Pancreas (tissue), 10 donors: ENCODE measurements around the gene VAMP7. TPM values are rescaled to one million over a fixed set of nuclear protein-coding genes. Genes with fewer than 3 reads are reported as not detected.
"Not testable (repeated sequence)": the region's sequence is repeated elsewhere in the genome, so short reads cannot be mapped to it uniquely, and the experiment has no call there.

Source experiments
- ATAC-seq, 4 donors: fragments of 200-7000 bp; cut with Tn5 transposase; one replicate each; pipeline versions ENCODE4 v1.8.0 to v1.9.1; 2020; ENCODE audit warnings: mild to moderate bottlenecking in 4 of 4, moderate library complexity in 4 of 4
- DNase-seq, 6 donors: peaks; one replicate each; pipeline ENCODE4 v3.0.0-alpha.2; 2020
- FAIRE-seq: peaks from 2 replicates; lab custom pipeline; 2012; peaks lifted over from hg19 to GRCh38; lab: Jason Lieb, UNC
- H3K27ac ChIP-seq, 4 donors: fragments of 200-600 bp; sonication (generic); 1 replicate in 3 of 4; 2 replicates in 1 of 4; pipeline versions ENCODE4 v1.5.0 to v1.8.0; 2020
- H3K27me3 ChIP-seq, 4 donors: fragments of 200-600 bp; one replicate each; pipeline ENCODE4 v1.8.0; 2021
- H3K36me3 ChIP-seq, 3 donors: fragments of 200-600 bp; sonication (generic) in 1 of 3; one replicate each; pipeline versions ENCODE4 v1.5.0 to v1.8.0; 2020 to 2021
- H3K4me1 ChIP-seq, 3 donors: fragments of 200-600 bp; one replicate each; pipeline ENCODE4 v1.8.0; 2021
- H3K4me3 ChIP-seq, 4 donors: fragments of 200-600 bp; sonication (generic) in 2 of 4; one replicate each; pipeline versions ENCODE4 v1.5.0 to v1.8.0; 2020 to 2021
- H3K9me3 ChIP-seq, 4 donors: fragments of 200-600 bp; one replicate each; pipeline ENCODE4 v1.8.0; 2021
- WGBS, 2 donors: extraction: QIAGEN DNeasy Blood & Tissue Kit; methylation state at CpG; one replicate each; pipeline ENCODE4 v1.1.7; 2013; 5-methylcytosine and 5-hydroxymethylcytosine counted together
- intact Hi-C, 3 donors: fragments of 100-400 bp; cut with DNase I; formaldehyde crosslinking; loops; one replicate each; pipeline versions ENCODE4 v1.11.1 to v1.14.2; 2022
- polyA plus RNA-seq, 2 donors: library from polyadenylated mRNA; stranded (reverse); fragments of 200-250 nt; gene quantifications; one replicate each; pipeline ENCODE4 v1.2.3, GENCODE V29; 2013
- total RNA-seq, 6 donors: library from RNA; stranded (reverse); fragmentation: NEBNext Ultra II Directional in 4 of 6; extraction: Animal tissue kit (Norgen Biotek cat#: 25700) in 4 of 6; gene quantifications; one replicate each; pipeline versions ENCODE4 v1.2.1 to v1.2.4, GENCODE V29; 2021 to 2023
- TF ChIP-seq, protein P1 (sequence below), 4 donors: fragments of 200-600 bp; sonication (generic) in 3 of 4; IDR thresholded peaks; one replicate each; pipeline versions ENCODE4 v1.5.0 to v1.8.0; 2021; ENCODE audit warnings: antibody characterized with exemption in 4 of 4
- donor health status: healthy with polysubstance abuse.
- donor health status: DM: no; HTN: no; CAD: no; lungs with moderate emphysema.
- donor health status: DM: no; HTN: no; CAD: no.
- donor health status: control.
- donor health status: control.
- donor health status: Bipolar disorder and iron deficiency.
- donor health status: DM: yes; HTN: yes; CAD: no.
- donor health status: DM: no; HTN: no; CAD: no.
- donor health status: DM: no; HTN: no; CAD: no.
- donor health status: DM: yes; HTN: yes; CAD: no.

VAMP7 gene
- total and polyA plus RNA-seq, 8 donors: 7.0 to 16.4 (median 11.4) TPM

DNA sequence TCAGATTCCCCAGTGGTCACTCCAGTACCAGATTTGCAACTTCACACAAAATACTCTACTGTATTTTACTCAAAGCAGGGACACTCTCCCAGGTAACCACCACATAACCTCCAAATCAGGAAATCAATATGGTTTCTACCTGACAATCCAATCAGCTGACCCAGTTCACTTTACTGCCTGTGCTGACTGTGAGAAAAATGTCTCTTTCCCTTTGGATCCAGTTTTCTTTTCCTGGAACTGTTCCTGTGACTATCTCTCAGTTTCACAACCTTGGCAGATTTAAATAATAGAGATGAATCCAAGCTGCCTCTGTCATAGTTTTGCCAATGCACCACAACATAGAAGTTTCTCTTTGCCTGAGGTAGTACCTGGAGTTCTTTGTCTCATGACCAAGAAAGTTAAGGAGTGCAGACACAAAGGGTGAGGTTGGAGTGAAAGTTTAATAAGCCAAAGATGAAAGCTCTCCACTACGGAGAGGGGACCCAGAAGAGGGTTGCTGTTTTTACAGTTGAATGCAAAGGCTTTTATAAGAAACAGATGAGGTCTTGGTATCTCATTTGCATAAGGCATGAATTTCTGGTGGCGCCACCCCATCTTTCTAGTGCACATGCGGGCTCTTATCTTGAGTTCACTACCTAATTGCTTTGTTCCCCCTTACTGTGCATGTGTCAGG is 86.6 kb downstream of the VAMP7 start:
- H3K4me3 ChIP-seq: no peak overlapping the region
- no peak overlapping the region for H3K27ac ChIP-seq
- intact Hi-C loops: no loop called here
- H3K9me3 ChIP-seq: no peaks in the 10 kb centered on the region
- ATAC-seq: no peak
- no peak for FAIRE-seq
- TF ChIP-seq, protein P1, sequence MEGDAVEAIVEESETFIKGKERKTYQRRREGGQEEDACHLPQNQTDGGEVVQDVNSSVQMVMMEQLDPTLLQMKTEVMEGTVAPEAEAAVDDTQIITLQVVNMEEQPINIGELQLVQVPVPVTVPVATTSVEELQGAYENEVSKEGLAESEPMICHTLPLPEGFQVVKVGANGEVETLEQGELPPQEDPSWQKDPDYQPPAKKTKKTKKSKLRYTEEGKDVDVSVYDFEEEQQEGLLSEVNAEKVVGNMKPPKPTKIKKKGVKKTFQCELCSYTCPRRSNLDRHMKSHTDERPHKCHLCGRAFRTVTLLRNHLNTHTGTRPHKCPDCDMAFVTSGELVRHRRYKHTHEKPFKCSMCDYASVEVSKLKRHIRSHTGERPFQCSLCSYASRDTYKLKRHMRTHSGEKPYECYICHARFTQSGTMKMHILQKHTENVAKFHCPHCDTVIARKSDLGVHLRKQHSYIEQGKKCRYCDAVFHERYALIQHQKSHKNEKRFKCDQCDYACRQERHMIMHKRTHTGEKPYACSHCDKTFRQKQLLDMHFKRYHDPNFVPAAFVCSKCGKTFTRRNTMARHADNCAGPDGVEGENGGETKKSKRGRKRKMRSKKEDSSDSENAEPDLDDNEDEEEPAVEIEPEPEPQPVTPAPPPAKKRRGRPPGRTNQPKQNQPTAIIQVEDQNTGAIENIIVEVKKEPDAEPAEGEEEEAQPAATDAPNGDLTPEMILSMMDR (IDR thresholded peaks at IDR 0.05): no peak
- H3K4me1 ChIP-seq: no peaks in the 10 kb centered on the region
- H3K27me3 ChIP-seq: no peaks in the 10 kb centered on the region
- 56 to 67% methylated on average over 3 of the region's 3 CpGs for WGBS, 2 donors
- no peaks in the 10 kb centered on the region for H3K36me3 ChIP-seq
- DNase-seq: no peak

DNA sequence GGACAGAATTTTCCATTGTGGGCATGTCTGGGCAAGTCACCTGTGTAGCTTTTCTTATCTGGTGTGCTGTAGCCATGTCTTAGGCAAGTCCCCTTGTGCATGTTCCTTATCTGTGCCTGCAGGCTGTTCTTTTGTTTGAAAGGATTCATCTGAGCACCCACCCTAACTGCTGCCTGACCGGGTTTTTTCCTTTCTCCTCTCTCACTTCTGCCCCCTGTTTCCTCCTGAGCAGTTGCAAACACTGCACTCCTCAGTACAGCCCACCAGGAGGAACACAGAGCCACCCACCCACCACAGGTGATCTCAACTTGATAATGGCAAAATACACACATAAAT is 87.1 kb downstream of the VAMP7 start:
- H3K27ac ChIP-seq: no peak overlapping the region
- ATAC-seq (no peak), FAIRE-seq (no peak), DNase-seq (no peak)
- 38 to 39% methylated on average over 1 of the region's 1 CpG for WGBS, 2 donors
- no peak overlapping the region for H3K4me3 ChIP-seq
- intact Hi-C loops: no loop called here
- no peaks in the 10 kb centered on the region for H3K27me3 ChIP-seq
- no peaks in the 10 kb centered on the region for H3K4me1 ChIP-seq
- TF ChIP-seq, protein P1 (IDR thresholded peaks at IDR 0.05): no peak
- H3K9me3 ChIP-seq: no peaks in the 10 kb centered on the region
- H3K36me3 ChIP-seq: no peaks in the 10 kb centered on the region

DNA sequence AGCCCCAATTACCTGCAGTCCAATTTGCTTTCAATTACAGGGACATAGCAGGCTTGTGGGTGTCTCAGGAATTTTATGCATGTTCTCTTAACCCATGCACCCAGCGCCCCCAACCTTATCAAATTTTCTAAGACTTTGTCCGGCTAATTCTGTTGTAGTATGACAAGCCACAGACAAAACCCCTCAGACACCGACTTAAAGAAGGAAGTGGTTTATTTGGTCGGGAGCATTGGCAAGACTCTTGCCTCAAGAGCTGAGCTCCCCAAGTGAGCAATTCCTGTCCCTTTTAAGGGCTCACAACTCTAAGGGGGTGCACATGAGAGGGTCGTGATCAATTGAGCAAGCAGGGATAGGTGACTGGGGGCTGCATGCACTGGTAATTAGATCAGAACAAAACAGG is 87.6 kb downstream of the VAMP7 start:
- ATAC-seq (no peak), DNase-seq (no peak), FAIRE-seq (no peak)
- Histone ChIP-seq H3K4me1 (no peaks in the 10 kb centered on the region), H3K36me3 (no peaks in the 10 kb centered on the region), H3K4me3 (no peak overlapping the region), H3K27me3 (no peaks in the 10 kb centered on the region), H3K27ac (no peak overlapping the region), H3K9me3 (no peaks in the 10 kb centered on the region)
- 31 to 37% methylated on average over 5 of the region's 5 CpGs for WGBS, 2 donors
- TF ChIP-seq, protein P1 (IDR thresholded peaks at IDR 0.05): no peak
- intact Hi-C loops: no loop called here

DNA sequence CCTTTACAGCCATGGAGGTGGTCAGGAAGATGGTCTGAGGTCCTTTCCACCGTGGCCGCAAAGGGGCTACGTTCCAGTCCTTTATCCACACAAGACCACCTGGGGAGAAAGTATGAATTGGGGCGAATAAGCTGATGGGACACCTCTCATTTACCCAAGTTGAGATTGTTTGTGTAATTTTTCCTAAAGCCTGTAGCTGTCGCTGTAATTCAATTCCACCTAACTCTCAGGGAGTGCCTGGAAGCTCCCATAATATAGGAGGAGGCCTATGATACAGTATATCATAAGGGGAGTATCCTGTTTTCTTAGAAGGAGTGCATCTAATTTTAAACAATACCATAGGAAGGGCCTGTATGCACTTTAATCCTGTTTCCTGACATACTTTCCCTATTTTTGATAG is 90.5 kb downstream of the VAMP7 start:
- DNase-seq, FAIRE-seq, H3K36me3 ChIP-seq, ATAC-seq, H3K27me3 ChIP-seq, intact Hi-C loops, H3K27ac ChIP-seq, H3K4me1 ChIP-seq, H3K9me3 ChIP-seq, H3K4me3 ChIP-seq: not testable (repeated sequence)
- 51 to 58% methylated on average over 5 of the region's 5 CpGs for WGBS, 2 donors

DNA sequence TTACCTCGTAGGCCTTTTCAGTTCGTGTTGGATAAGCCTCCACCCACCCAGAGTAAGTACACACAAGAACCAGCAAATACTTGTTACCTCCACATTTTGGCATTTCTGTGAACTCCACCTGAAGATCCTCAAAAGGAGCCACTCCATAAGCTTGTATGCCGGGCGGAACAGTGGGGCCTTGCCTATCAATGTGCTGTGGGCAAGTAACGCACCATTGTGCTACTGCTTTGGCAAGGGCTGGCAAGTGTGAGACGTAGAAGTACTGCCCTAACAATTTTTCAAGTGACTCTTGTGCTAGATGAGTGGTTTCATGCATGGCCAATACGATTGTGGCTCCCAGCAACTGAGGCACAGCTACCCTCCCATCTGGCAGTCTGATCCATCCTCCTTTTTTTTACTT is 91.1 kb downstream of the VAMP7 start:
- H3K4me3 ChIP-seq, FAIRE-seq, DNase-seq, H3K4me1 ChIP-seq, intact Hi-C loops, H3K27me3 ChIP-seq, H3K36me3 ChIP-seq, ATAC-seq, H3K27ac ChIP-seq, H3K9me3 ChIP-seq: not testable (repeated sequence)
- WGBS, 2 donors: 69 to 72% methylated on average over 7 of the region's 7 CpGs

DNA sequence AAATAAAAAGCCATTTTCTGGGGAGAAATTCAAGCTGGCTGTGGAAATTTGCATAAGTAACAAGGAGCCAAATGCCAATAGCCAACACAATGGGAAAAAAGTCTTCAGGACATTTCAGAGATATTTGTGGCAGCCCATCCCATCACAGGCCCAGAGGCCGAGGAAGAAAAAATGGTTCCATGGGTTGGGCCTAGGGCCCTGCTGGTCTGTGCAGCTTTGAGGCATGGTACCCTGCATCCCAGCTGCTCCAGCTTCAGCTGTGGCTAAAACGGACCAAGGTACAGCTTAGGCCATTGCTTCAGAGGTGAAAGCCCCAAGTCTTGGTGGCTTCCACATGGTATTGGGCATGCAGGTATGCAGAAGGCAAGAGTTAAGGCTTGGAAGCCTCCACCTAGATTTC is 102.2 kb downstream of the VAMP7 start:
- H3K27ac ChIP-seq: no peak overlapping the region
- 54 to 71% methylated on average over 2 of the region's 2 CpGs for WGBS, 2 donors
- ATAC-seq: no peak
- no peaks in the 10 kb centered on the region for H3K36me3 ChIP-seq
- no peaks in the 10 kb centered on the region for H3K27me3 ChIP-seq
- no peaks in the 10 kb centered on the region for H3K9me3 ChIP-seq
- TF ChIP-seq, protein P1 (IDR thresholded peaks at IDR 0.05): no peak
- no peaks in the 10 kb centered on the region for H3K4me1 ChIP-seq
- no peak for DNase-seq
- intact Hi-C loops: no loop called here
- FAIRE-seq: no peak
- H3K4me3 ChIP-seq: no peak overlapping the region
